Measurements from ENCODE around the gene INTS15. TPM values are rescaled to one million over a fixed set of nuclear protein-coding genes. Genes with fewer than 3 reads are reported as not detected.

The INTS15 gene
- 10 to 100 TPM; 16.0 to 20.6 TPM for total RNA-seq
- long read RNA-seq, donor 1, partial matches to known transcripts, result 0 of 4 reads
- long read RNA-seq, donor 1, other reads (novel, unspliced or antisense), result 3 of 4 reads
- long read RNA-seq, donor 2, partial matches to known transcripts, result 1 of 1 reads
- long read RNA-seq, donor 2, other reads (novel, unspliced or antisense), result 0 of 1 reads

DNA sequence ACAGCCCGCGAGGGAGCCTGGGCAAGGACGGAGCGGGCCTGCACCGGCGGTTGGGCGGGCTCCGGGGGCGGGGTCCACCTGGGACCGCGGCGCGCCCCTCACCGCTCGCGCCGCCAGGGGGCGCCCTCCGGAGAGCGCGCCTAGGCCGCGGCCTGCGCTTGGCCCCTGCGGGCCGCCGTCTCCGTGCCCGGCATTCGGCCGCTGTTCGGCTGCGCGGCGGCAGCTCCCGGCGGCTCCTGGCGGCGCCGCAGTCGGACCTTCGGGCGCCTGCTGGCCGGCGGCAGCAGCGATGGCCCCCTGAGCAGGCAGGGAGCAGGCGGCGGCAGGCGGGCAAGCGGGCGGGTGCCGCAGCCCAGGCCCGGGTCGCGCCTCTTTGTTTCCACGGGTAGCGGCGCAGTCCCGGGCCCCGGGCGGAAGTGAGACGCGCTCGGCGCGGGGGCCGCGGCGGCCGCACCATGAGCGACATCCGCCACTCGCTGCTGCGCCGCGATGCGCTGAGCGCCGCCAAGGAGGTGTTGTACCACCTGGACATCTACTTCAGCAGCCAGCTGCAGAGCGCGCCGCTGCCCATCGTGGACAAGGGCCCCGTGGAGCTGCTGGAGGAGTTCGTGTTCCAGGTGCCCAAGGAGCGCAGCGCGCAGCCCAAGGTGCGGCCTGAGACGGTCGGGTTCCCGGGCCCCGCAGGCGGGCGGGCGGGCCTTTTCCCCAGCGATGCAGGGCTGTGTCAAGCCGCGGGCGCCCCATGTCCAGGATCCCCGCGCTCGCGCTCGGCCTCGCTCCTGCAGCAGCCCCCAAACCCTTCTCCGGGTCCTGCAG is at the start of gene INTS15:
Gene INTS15, plus strand, starts transcription at position 193 of the 816 bp plus-strand sequence. Its CDS starts 263 bp downstream, at position 456.
- DNase-seq (ENCODE audit: low spot score), result peak; percentile 91
- intact Hi-C loops (cut with DNase I), result loop anchor here (5.0 kb wide), 2 partner anchors 593 to 602 kb away; no protein-coding TSS in a partner anchor

GRCh38 chr7:6542368-6542767 is 47.5 kb upstream of the INTS15 start:
- intact Hi-C loops (cut with DNase I), result no loop called here
- DNase-seq (ENCODE audit: low spot score), result no peak

DNA sequence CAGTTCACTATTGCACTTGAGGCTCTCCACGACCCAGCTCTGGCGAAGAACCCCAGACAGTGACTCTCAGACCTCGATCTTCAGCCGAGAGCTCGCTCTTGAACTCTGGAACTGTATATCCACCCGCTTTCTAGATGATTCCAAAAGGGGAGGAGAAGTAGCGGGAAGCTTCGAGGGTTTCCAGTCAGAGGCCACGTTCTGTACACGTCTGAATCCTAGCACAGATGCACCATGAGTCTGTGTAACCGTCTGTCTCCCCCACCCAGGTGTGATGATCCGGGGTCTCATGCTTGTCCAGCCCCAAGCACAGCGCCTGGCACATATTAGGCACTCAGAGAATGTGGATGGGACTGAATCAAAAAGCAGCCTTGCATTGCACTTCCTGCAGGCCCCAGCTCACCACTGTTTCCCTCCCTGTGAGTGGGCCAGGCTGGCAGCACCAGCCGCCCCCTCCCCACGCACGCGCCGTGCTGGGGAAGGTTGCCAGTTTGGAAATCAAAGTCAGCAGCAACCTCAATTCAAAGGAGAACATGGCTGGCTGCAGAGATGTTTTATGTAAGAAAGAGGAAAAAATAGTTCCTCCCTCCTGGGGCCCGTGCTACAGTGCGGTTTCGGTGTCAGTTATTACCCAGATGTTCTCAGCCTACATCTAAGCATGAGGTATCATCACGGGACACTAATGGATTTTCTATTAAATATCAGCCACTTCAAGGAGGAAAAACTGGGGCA is 44.3 kb upstream of the INTS15 start:
- DNase-seq (ENCODE audit: low spot score), result no peak
- intact Hi-C loops (cut with DNase I), result no loop called here

- no peak for DNase-seq (ENCODE audit: low spot score)
- intact Hi-C loops (cut with DNase I), result no loop called here
Observed at GRCh38 chr7:6546498-6547251, 43.1 kb upstream of the INTS15 start.

- DNase-seq (ENCODE audit: low spot score), result no peak
- intact Hi-C loops (cut with DNase I), result no loop called here
Observed at GRCh38 chr7:6547400-6547799, 42.4 kb upstream of the INTS15 start.

DNA sequence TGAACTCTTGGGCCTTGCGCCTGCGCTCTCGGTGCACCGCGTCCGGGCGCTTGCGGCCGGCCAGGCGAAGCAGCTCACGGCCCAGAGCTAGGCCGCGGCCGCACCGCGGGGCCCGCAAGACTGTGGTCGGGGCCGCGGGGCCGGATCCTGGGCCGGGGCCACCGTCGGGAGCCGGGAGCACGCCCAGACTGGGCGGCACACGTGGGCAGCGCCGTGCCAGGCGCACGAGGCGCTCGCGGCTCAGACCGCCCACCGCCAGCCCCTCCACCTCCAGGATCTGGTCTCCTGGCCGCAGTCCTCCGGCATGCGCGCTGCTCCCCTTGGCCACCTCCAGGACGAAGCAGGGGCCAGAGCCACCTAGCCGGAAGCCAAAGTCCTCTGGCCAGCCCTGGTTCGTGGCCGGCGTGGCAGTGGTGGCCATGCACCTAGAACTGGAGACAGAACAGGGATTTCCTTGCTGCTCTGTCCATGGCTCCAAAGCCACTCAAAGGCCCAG is 38.8 kb upstream of the INTS15 start, which contains the start of gene GRID2IP:
Gene GRID2IP, minus strand, starts transcription at position 446 of the 496 bp plus-strand sequence. Its CDS starts 25 bp downstream, at position 421.
- no peak for DNase-seq (ENCODE audit: low spot score)
- intact Hi-C loops (cut with DNase I), result no loop called here

- intact Hi-C loops (cut with DNase I), result no loop called here
Observed at GRCh38 chr7:6553448-6554044, 36.3 kb upstream of the INTS15 start.

GRCh38 chr7:6554848-6555247 is 35.0 kb upstream of the INTS15 start:
- DNase-seq (ENCODE audit: low spot score), result no peak
- intact Hi-C loops (cut with DNase I), result no loop called here

More at GRCh38 chr7:6553448-6554044, 36.3 kb upstream of the INTS15 start:
- DNase-seq (ENCODE audit: low spot score), result no peak

GRCh38 chr7:6556196-6556595 is 33.6 kb upstream of the INTS15 start:
- no peak for DNase-seq (ENCODE audit: low spot score)

DNA sequence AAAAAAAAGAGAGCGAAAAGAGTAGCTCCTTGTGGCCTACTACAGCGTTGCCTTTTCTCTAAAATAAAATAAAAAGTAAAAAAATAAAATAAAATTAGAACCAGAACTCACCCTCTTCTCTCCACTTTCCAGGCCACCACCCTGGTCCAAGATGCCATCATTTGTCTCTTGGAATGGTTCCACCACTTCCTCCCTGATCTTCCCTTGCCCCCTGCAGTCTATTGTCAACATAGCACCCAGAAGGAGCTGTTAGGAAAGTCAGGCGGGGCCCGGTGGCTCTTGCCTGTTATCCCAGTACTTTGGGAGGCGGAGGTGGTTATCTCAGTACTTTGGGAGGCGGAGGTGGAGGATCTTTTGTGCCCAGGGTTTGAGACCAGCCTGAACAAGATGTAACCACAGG is 31.0 kb upstream of the INTS15 start:
- DNase-seq (ENCODE audit: low spot score), result no peak
- intact Hi-C loops (cut with DNase I), result no loop called here

More at GRCh38 chr7:6556196-6556595, 33.6 kb upstream of the INTS15 start:
- intact Hi-C loops (cut with DNase I), result no loop called here

GRCh38 chr7:6559896-6560295 is 29.9 kb upstream of the INTS15 start:
- intact Hi-C loops (cut with DNase I), result no loop called here

GRCh38 chr7:6562106-6562505 is 27.7 kb upstream of the INTS15 start:
- intact Hi-C loops (cut with DNase I), result no loop called here
- no peak for DNase-seq (ENCODE audit: low spot score)

More at GRCh38 chr7:6559896-6560295, 29.9 kb upstream of the INTS15 start:
- no peak for DNase-seq (ENCODE audit: low spot score)

- DNase-seq (ENCODE audit: low spot score), result peak; percentile 87
- intact Hi-C loops (cut with DNase I), result no loop called here
Observed at GRCh38 chr7:6563936-6564770, 25.7 kb upstream of the INTS15 start.

GRCh38 chr7:6565655-6566054 is 24.2 kb upstream of the INTS15 start:
- DNase-seq (ENCODE audit: low spot score), result no peak
- intact Hi-C loops (cut with DNase I), result no loop called here

DNA sequence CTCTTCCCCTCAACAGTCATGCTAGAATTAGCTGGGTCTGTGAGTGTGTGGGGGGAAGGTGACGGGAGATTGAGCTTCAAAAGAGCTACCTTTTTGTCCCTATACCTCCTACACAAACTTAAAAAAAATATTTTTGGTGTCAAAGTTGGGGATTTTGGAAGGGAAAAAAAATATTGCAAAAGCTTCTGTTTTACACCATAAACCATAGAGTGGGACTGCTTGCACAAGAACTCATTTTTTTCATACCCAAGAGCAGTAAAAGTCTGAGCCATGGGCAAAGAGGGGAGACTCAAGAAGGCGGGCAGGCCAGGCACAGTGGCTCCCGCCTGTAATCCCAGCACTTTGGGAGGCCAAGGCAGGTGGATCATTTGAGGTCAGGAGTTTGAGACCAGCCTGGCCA is 21.9 kb upstream of the INTS15 start:
- DNase-seq (ENCODE audit: low spot score), result no peak
- intact Hi-C loops (cut with DNase I), result no loop called here

DNA sequence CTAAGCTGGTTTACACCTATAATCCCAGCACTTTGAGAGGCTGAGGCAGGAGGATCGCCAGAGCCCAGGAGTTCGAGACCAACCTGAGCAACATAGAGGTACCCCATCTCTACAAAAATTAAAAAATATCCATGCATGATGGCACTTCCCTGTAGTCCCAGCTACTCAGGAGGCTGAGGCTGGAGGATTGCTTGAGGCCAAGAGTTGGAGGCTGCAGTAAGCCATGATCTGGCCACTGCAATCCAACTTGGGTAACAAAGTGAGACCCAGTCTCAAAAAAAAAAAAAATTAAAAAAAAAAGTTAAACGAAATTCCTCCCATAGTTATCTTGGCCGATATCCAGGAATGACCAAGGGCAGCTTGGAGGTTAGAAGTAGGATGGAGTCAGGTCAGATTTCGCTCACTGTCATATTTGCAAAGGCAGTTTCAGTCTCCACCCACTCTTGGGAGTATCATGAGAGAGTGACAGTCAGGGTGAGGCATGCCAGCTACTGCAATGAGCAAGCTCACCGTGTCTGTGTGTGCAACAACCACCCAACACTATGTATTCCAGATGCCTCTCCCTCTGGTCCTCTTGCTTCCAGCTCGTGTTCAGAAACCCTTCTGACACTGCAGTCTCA is 18.6 kb upstream of the INTS15 start:
- no peak for DNase-seq (ENCODE audit: low spot score)
- intact Hi-C loops (cut with DNase I), result no loop called here

DNA sequence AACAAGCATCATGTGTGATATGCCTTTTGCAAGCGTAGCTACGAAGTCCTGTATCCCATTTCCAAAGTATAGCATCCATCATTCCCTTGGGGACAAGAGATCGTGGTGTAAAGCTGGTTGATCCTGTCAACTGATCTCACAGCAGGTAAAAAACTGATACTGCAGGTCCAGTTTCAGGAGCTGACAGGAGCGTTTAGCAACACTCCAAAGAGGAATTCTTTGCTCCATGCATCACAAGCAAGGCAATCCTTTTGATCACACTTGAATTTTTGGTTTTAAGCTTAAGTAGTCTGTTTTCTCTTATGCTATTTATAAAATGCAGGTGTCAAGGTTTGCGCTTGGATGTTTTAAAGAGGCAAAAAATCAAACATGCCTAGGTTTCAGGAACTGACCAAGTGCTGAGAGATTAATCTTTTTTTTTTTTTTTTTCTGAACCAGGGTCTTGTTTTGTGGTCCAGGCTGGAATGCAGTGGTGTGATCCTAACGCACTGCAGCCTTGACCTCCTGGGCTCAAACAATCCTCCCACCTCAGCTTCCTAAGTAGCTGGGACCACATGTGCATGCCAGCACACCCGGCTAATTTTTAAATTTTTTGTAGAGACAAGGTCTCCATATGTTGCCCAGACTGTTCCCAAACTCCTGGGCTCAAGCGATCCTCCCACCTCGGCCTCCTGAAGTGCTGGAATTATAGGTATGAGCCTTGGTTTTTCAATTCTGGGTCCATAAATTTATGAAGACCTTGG is 14.4 kb upstream of the INTS15 start:
- intact Hi-C loops (cut with DNase I), result no loop called here
- no peak for DNase-seq (ENCODE audit: low spot score)
